Bone marrow (tissue), 2 donors: ENCODE results near the gene CDH4.

Source experiments
- DNase-seq, 2 donors: peaks; one replicate each; lab custom pipeline; 2025; lab: John Stamatoyannopoulos, UW

The CDH4 gene

GRCh38 chr20:61882716-61883615 lies 630.9 kb downstream of the CDH4 start:
- DNase-seq = no peak

GRCh38 chr20:61883857-61884393 lies 631.9 kb downstream of the CDH4 start:
- DNase-seq = no peak

- no peak for DNase-seq
These were observed 632.7 kb downstream of the CDH4 start for GRCh38 chr20:61884571-61885389.

GRCh38 chr20:61885759-61886715 lies 634.0 kb downstream of the CDH4 start:
- DNase-seq = no peak

- DNase-seq = no peak
These were observed 634.9 kb downstream of the CDH4 start for GRCh38 chr20:61886721-61887595.

GRCh38 chr20:61887596-61888093 lies 635.6 kb downstream of the CDH4 start:
- no peak for DNase-seq

- DNase-seq = no peak
These were observed 636.2 kb downstream of the CDH4 start for GRCh38 chr20:61888101-61888865.

GRCh38 chr20:61889659-61890058 lies 637.6 kb downstream of the CDH4 start:
- no peak for DNase-seq

GRCh38 chr20:61890210-61890609 lies 638.1 kb downstream of the CDH4 start:
- no peak for DNase-seq

GRCh38 chr20:61891476-61891875 lies 639.4 kb downstream of the CDH4 start:
- DNase-seq = no peak

- DNase-seq = no peak
These were observed 640.0 kb downstream of the CDH4 start for GRCh38 chr20:61891916-61892649.

GRCh38 chr20:61895016-61895415 lies 643.0 kb downstream of the CDH4 start:
- no peak for DNase-seq

GRCh38 chr20:61895686-61896057 lies 643.6 kb downstream of the CDH4 start:
- no peak for DNase-seq

- no peak for DNase-seq
These were observed 644.2 kb downstream of the CDH4 start for GRCh38 chr20:61896058-61896961.

- DNase-seq = no peak
These were observed 645.6 kb downstream of the CDH4 start for GRCh38 chr20:61897401-61898295.

GRCh38 chr20:61898405-61898804 lies 646.3 kb downstream of the CDH4 start:
- DNase-seq = no peak
